HL-60 (cell line): ENCODE measurements around the gene CHFR.

ENCODE experiments used
- CTCF ChIP-seq: IDR thresholded peaks from one replicate; pipeline ENCODE4 v1.5.1; 2011; ENCODE audit warnings: low read length, control low read depth, inconsistent platforms; ENCODE audit not compliant: insufficient read depth
- POLR2AphosphoS5 ChIP-seq: IDR thresholded peaks from 2 replicates; pipeline ENCODE4 v1.6.1; 2012; ENCODE audit warnings: low read depth
- REST ChIP-seq: IDR thresholded peaks from 2 replicates; pipeline ENCODE4 v1.6.1; 2012; ENCODE audit warnings: low read depth; ENCODE audit not compliant: insufficient replicate concordance

DNA sequence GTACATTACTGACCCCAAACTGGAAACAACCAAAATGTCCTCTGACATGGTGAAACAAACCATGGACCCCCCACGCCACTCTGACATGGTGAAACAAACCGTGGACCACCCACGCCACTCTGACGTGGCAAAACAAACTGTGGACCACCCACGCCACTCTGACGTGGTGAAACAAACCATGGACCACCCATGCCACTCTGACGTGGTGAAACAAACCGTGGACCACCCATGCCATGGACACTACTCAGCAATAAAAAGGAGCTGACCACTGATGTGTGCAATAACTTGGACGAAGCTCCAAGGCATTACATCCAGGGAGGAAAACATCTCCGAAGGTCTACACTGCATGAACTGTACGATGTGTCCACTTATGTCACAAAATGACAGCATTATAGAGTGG is 55.6 kb downstream of the CHFR start:
- TF ChIP-seq CTCF: no peak
- TF ChIP-seq REST: no peak
- no peak for TF ChIP-seq POLR2AphosphoS5
